Measurements from ENCODE around the gene NRARP. TPM values are rescaled to one million over a fixed set of nuclear protein-coding genes. Genes with fewer than 3 reads are reported as not detected.

NRARP gene
- total and polyA plus RNA-seq, 2 experiments from 2014 or later, result 4.0 to 55.1 TPM

- Histone ChIP-seq H3K36me3 (ENCODE audit: insufficient read depth) (no peaks in the 10 kb centered on the region), H3K4me2 (peak overlapping the region; percentile 88), H3F3A (replicated peaks; ENCODE audit: low read depth) (peaks cover 20% of the 10 kb centered on the region; the same call in 1 of the 2 replicates), H4K20me1 (replicated peaks; ENCODE audit: insufficient read depth) (peaks cover 8% of the 10 kb centered on the region; the same call in 1 of the 2 replicates), H3K9me2 (ENCODE audit: insufficient read depth) (no peaks in the 10 kb centered on the region), H3K4me1 (ENCODE audit: insufficient read depth) (peaks cover 12% of the 10 kb centered on the region), H3K4me3 (peak overlapping the region; percentile 73), H3K79me2 (replicated peaks; ENCODE audit: insufficient read depth) (no peaks in the 10 kb centered on the region), H3K27me3 (ENCODE audit: insufficient read depth) (peaks cover 14% of the 10 kb centered on the region), H3K27ac (ENCODE audit: low read depth) (no peak overlapping the region), H2AFZ (no peak overlapping the region)
- Mint-ChIP-seq H3K4me3 (peak overlapping the region; percentile 62; the same call in 2 of the 3 replicates), H3K4me1 (peaks cover 10% of the 10 kb centered on the region), H3K27me3 (ENCODE audit: insufficient read depth, low read depth, poor library complexity) (peaks cover 21% of the 10 kb centered on the region), H3K27ac (no peak overlapping the region), H3K9me3 (no peaks in the 10 kb centered on the region), H3K36me3 (ENCODE audit: low read depth) (no peaks in the 10 kb centered on the region; the same call in 2 of the 3 replicates)
- peak; percentile 46 for ATAC-seq
- peak; percentile 77 for DNase-seq (ENCODE audit: low spot score)
- TF ChIP-seq CTCF (conservative IDR thresholded peaks at IDR 0.05; ENCODE audit: low read depth in 2 of 2) (peak; percentile 36 to 67; a peak in 3 of 4 replicates), EZH2phosphoT487 (IDR thresholded peaks at IDR 0.05; ENCODE audit: unreplicated experiment) (no peak), POLR2AphosphoS5 (IDR thresholded peaks at IDR 0.05; ENCODE audit: low read depth) (0 out of 2 replicates have a peak, but pooled peaks have one; percentile 13)
These were observed 21.4 kb downstream of the NRARP start for GRCh38 chr9:137280474-137281344.

GRCh38 chr9:137279741-137280473 lies 22.2 kb downstream of the NRARP start:
- H3K27me3 ChIP-seq (ENCODE audit: insufficient read depth), result peaks cover 14% of the 10 kb centered on the region
- H3K4me3 Mint-ChIP-seq, result peak overlapping the region; percentile 49
- no peaks in the 10 kb centered on the region for H3K9me2 ChIP-seq (ENCODE audit: insufficient read depth)
- ATAC-seq (no peak), DNase-seq (ENCODE audit: low spot score) (no peak)
- no peak overlapping the region for H3K4me2 ChIP-seq
- no peak overlapping the region for H3K27ac ChIP-seq (ENCODE audit: low read depth)
- no peak overlapping the region for H2AFZ ChIP-seq
- H3K9me3 Mint-ChIP-seq, result no peaks in the 10 kb centered on the region
- H3K36me3 Mint-ChIP-seq (ENCODE audit: low read depth), result no peaks in the 10 kb centered on the region; the same call in 2 of the 3 replicates
- peaks cover 12% of the 10 kb centered on the region for H3K4me1 ChIP-seq (ENCODE audit: insufficient read depth)
- H3K27ac Mint-ChIP-seq, result no peak overlapping the region
- H3K79me2 ChIP-seq (replicated peaks; ENCODE audit: insufficient read depth), result no peaks in the 10 kb centered on the region
- no peaks in the 10 kb centered on the region for H3K36me3 ChIP-seq (ENCODE audit: insufficient read depth)
- peaks cover 18% of the 10 kb centered on the region for H3K4me1 Mint-ChIP-seq
- H4K20me1 ChIP-seq (replicated peaks; ENCODE audit: insufficient read depth), result peaks cover 8% of the 10 kb centered on the region; the same call in 1 of the 2 replicates
- H3K27me3 Mint-ChIP-seq (ENCODE audit: insufficient read depth, low read depth, poor library complexity), result peaks cover 29% of the 10 kb centered on the region
- peaks cover 20% of the 10 kb centered on the region; the same call in 1 of the 2 replicates for H3F3A ChIP-seq (replicated peaks; ENCODE audit: low read depth)
- no peak overlapping the region for H3K4me3 ChIP-seq
- TF ChIP-seq POLR2AphosphoS5 (IDR thresholded peaks at IDR 0.05; ENCODE audit: low read depth), result no peak
- no peak for TF ChIP-seq ETS1 (IDR thresholded peaks at IDR 0.05)
- TF ChIP-seq NANOG (IDR thresholded peaks at IDR 0.05; ENCODE audit: borderline replicate concordance), result no peak
- TF ChIP-seq ZNF331 (CRISPR knock-in tag; IDR thresholded peaks at IDR 0.05; ENCODE audit: low read depth), result no peak
- TF ChIP-seq EZH2 (IDR thresholded peaks at IDR 0.05; ENCODE audit: low read depth, unreplicated experiment), result no peak
- TF ChIP-seq EZH2phosphoT487 (IDR thresholded peaks at IDR 0.05; ENCODE audit: unreplicated experiment), result no peak
- no peak for TF ChIP-seq REST (IDR thresholded peaks at IDR 0.05; ENCODE audit: unreplicated experiment)
- TF ChIP-seq STAT1 (IDR thresholded peaks at IDR 0.05; ENCODE audit: unreplicated experiment), result no peak
